Stimulated activated CD8-positive, alpha-beta memory T cell treated with anti-CD3 and anti-CD28 coated beads, Interleukin-7, amount 100 ng/mL, for 1 hour (primary cell): ENCODE measurements around the gene WFDC1.
"Not testable (repeated sequence)": the region's sequence is repeated elsewhere in the genome, so short reads cannot be mapped to it uniquely, and the experiment has no call there.

Experiments
- DNase-seq, 2 donors: peaks; one replicate each; pipeline ENCODE4 v3.0.0-alpha.2; 2020; ENCODE audit warnings: low read depth in 2 of 2

WFDC1 gene

DNA sequence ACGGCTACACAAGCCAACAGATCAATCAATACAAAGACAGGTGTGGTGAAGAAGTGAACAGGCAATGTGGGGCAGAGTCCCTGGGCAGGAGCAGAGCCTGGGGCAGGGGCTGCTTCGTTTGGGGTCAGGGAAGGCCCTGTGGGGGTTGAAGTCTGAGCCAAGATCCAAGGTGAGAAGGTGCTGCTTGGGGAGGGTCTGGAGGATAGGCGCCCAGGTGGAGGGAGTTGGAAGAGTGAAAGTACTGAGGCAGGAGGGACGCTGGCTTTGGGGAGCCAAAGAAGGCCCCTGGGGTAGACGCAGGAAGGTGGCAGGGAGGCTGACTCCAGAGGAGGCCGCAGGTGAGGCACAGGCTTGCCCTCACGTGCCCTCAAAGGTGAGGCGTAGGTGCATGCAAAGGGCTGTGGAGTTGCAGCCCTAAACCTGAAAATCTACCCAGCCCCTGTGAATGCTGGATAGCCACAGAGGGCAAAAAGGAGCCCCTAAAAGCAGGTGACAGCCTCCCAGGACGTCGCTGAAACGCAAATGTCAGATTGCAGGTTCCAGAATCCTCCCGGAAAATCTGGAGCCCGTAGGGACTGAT is 33.3 kb downstream of the WFDC1 start:
- DNase-seq = no peak

DNA sequence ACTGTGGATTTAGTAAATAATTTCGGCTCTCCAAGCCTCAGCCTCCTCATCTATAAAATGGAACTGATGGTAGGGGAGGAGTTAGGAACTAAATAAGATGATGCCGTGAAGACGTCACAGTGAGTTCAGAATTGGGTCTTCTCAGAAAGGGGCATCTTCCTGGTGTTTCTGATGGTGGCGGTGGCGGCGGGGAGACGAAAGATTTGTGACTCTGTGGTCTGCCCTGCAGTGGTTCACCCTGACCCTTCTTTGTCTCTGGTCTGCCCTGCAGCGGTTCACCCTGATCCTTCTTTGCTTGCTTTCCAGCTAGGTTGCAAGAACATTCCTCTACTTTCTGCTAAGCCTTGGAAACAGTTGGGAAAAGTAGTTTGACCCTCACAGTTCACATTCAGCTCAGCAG is 34.3 kb downstream of the WFDC1 start:
- no peak for DNase-seq

GRCh38 chr16:84329843-84330684 is 35.4 kb downstream of the WFDC1 start:
- DNase-seq = no peak

DNA sequence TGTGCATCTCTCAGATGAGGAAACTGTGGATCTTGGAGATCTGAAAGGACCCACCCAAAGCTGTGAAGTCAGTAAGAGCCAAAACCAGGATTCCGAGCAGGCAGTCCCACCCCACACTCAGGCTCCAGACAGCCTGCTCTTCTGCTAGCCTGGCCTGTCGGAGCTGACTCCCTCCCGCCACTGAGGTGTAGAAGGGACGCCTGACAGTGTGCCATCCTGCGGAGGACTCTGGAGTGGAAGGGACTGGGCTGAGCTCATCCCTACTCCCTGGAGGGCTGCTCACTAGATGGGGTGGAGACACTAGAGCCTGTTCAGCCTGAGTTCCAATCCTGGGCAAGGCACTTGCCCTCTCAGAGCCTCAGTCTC is 36.0 kb downstream of the WFDC1 start:
- DNase-seq = no peak

DNA sequence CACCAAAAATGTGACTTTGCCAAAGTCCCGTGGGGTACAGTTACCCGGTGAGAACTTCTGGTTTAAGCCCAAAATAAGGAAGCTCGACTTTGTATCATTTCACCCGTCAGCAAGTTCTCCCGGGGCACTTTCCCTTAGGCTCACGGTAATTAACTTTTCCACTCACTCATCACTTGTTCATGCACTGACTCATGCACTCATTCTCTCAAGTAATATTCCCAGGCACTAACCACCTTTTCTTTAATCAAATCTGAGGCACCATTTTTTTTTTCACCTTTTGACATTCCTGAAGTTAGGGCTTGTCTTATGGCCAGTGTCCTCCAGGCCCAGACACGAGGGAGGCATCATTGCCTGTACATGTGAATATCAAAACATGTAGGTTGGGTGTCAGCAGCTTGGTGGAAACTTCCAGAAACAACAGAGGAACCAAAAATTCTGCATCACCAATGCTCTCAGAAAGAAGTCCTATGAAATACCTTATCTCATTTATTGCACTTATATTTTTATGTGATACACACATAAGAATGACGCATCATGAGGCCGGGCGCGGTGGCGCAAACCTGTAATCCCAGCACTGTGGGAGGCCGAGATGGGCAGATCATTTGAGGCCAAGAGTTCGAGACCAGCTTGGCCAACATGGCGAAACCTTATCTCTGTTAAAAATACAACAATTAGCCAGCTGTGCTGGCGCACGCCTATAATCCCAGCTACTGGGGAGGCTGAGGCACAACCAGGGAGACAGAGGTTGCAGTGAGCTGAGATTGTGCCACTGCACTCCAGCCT is 37.5 kb downstream of the WFDC1 start:
- no peak for DNase-seq

DNA sequence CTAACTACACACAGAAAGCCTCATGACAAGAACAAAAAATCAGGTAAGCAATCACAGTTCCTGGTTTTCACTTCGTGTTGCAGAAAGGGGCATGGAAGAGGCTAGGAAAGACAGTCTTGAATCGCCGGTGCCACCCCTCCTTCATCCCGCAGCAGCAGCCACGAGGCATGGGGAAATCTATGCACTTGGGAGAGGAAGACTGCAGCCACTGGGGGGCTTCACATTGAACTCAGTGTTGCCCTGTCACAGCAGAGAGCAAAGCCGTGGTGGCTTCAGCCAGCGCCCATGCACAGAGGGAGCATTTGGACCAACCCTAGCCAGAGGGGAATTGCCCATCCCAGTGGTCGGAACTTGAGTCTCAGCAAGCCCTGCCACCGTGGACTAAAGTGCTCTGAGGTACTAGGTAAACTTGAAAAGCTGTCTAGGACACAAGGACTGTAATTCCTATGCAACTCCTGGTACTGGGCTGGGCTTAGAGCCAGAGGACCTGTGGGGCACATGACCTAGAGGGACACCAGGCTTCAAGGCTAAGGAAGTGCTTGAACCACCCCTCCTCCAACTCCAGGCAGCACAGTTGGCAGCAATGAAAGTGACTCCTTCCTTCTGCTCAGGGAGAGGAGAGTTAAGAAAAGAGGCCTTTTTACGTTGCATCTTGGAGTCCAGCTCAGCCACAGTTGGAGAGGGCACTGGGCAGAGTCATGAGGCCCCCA is 38.5 kb downstream of the WFDC1 start:
- no peak for DNase-seq

GRCh38 chr16:84334058-84334457 is 39.4 kb downstream of the WFDC1 start:
- DNase-seq = no peak

DNA sequence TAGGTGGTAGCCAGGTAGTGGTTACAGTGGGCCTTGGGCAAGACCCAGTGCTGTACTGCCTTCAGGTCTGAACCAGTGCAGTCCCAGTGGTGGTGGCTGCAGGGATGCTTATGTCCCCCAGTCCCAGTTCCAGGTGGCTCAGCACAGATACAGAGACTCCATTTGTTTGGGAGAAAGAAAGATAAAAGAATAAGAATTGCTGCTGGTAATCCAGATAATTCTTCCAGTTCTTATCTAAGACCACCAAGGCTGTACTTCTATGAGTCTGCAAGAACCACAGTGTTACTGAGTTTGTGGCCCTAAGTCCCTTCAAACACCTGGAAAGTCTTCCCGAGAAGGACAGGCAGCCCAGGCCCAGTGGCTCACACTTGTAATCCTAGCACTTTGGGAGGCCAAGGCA is 39.8 kb downstream of the WFDC1 start:
- no peak for DNase-seq

GRCh38 chr16:84337236-84337635 is 42.6 kb downstream of the WFDC1 start:
- not testable (repeated sequence) for DNase-seq

DNA sequence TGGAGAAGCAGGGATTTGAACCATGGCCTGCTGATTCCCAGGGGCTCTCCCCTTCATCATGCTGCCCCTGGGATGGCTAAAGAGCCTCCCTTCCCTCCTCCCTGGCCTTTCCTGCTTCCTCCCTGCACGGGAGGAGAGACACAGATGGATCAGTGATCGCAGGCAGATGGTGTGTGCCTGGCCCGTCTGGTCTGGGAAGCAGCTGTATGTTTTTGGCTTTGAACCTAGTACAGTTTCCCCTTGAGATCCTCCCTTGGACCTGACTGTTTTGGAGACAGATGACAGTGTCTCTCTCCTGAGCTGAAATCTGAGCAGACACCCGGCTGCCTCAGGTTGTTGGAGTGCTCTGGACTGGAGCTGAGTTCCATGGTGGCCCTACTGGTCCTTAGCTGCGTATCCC is 44.6 kb downstream of the WFDC1 start:
- DNase-seq = no peak

DNA sequence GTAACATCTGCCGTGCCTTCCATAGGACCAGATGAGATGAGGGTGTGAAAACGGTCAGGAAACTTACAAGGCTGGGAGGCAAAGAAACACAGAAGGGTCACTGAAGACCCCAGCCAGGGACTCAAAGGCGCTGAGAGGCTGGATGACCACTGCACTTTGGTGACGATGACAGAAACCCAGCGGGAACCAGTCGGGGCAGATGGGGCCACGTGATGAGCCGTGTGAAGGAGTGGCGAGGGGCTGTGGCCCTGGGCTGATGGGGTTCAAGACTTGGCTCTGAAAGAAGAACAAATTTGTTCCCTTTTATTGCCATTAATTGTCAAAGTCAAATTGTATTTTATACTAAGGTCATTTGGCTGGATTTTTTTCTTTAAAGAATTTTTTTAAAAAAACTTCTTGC is 45.1 kb downstream of the WFDC1 start:
- DNase-seq = no peak

- no peak for DNase-seq
These were observed 45.8 kb downstream of the WFDC1 start for GRCh38 chr16:84340325-84341040.

GRCh38 chr16:84341528-84342295 is 47.0 kb downstream of the WFDC1 start:
- DNase-seq = no peak

DNA sequence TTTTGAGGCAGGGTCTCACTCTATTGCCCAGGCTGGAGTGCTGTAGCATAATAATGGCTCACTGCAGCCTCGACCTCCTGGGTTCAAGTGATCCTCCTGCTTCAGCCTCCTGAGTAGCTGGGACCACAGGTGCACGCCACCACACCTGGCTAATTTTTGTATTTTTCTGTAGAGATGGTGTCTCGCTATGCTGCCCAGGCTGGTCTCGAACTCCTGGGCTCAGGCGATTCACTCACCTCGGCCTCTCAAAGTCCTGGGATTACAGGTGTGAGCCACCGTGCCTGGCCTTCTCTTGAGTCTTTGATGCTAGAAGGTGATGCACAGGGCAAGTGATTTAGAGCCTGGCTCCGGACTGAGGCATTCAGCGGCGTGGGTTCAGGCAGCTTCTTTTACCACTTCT is 49.1 kb downstream of the WFDC1 start:
- not testable (repeated sequence) for DNase-seq

DNA sequence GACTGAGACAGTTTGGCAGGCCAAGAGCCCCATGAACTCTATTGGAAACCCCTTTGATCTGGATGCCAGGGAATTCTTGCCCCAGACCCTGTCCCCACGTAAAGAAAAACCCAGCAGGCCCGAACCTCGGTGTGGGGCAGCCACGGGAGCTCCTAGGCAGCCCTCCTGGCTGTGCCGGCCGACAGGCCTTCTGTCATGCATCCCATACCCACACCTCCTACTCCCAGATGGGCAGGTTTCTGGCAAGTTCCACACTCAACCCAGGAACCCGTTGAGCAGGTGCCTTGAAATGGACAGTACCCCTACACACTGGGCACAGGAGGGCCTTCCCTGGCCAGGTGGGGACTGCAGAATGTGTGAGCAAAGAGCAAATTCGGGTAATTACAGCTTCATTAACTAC is 50.1 kb downstream of the WFDC1 start:
- DNase-seq = no peak

DNA sequence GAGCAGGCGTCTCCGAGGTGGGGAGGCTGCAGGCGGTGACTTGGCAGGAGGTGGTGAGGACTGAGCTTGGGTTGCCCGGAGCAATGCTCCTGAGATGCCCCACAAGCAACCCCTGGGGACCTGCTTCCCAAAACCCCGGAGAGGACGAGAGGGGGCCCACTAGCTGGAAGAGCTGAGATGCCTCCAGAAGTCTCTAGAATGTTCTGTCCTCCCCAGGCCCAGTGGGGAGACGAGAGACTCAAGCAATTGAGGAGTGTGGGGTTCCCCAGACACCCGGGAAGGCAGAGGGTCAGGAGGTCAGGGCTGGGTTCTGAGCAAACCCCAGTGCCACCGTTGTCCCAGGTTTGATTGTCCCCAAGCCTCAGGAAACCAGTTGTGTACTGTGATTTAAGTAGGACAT is 52.5 kb downstream of the WFDC1 start:
- no peak for DNase-seq

DNA sequence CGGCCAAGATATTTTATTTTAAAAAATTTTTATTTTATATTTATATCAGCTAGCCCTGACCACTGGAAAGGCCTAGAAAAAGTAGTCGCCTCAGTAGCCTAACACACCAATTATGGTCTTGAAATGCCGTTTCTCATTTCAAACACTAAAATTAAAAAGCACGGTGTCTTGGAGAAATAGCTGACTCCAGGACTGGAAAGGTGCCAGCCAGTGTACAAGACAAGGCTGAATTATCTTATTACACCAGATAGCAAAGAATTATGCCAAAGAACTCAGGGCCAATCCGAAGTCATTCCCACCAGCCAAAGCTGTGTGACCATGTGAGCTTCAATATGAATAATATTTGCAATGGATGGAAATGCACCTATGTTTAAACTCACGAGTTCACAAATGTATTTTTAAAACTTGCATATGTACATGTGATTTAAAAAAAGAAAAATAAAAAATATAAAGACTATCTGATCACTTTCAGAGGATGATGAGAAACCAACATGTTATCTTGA is 53.8 kb downstream of the WFDC1 start:
- DNase-seq = no peak

GRCh38 chr16:84349862-84350684 is 55.4 kb downstream of the WFDC1 start:
- no peak for DNase-seq

DNA sequence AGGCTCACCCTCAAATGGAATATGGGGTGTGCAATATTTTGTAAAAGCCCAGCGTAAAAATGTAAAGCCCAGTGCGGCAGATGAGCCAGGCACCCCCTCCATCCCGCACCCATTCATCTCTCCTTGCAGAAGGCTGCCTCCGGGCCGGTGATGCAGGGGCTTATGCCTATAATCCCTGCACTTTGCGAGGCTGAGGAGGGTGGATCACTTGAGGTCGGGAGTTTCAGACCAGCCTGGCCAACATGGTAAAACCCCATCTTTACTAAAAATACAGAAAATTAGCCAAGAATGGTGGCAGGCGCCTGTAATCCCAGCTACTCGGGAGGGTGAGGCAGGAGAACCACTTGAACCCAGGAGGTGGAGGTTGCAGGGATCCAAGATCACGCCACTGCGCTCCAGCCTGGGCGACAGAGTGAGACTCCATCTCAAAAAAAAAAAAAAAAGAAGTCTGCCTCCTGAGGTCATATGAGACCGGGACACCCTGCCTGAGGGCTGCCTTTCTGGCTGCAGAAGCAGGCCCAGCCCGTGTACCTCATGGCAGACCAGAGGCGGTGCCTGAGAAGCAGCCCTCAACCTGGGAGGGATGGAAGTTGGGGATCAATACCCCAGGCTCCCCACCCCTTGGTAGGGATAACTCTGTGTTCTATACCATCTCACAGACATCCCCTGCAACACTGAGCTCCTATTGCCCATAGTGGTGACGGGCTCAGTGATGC is 56.2 kb downstream of the WFDC1 start:
- no peak for DNase-seq
